ENCODE results near the gene KRTAP9-4.

GRCh38 chr17:41271858-41272257 is 22.4 kb downstream of the KRTAP9-4 start:
- TF ChIP-seq CTCF (IDR thresholded peaks at IDR 0.05), result no peak
- TF ChIP-seq POLR2A (IDR thresholded peaks at IDR 0.05), result no peak

Measured in right lobe of liver (tissue), 4 donors.